SJSA1 (cell line): Measurements from ENCODE around the gene FAM47B. TPM values are rescaled to one million over a fixed set of nuclear protein-coding genes. Genes with fewer than 3 reads are reported as not detected.

Experiments used
- DNase-seq, 2 experiments: peaks; one replicate each; pipeline ENCODE4 v3.0.0-alpha.2; 2015 to 2020; ENCODE audit warnings: low spot score in 2 of 2, low read depth in 1 of 2
- H3K27ac ChIP-seq: fragments of 250-450 bp; sonication (Bioruptor Pico); 2 replicates; pipeline ENCODE4 v1.5.1; 2020; ENCODE audit warnings: mild to moderate bottlenecking, moderate library complexity
- H3K27me3 ChIP-seq: fragments of 250-450 bp; sonication (Bioruptor Pico); replicated peaks from 2 replicates; pipeline ENCODE4 v1.5.1; 2020; ENCODE audit warnings: mild to moderate bottlenecking, moderate library complexity
- H3K36me3 ChIP-seq: fragments of 250-450 bp; sonication (Bioruptor Pico); 2 replicates; pipeline ENCODE4 v1.5.1; 2020; ENCODE audit warnings: mild to moderate bottlenecking
- H3K4me1 ChIP-seq: fragments of 250-450 bp; sonication (Bioruptor Pico); replicated peaks from 2 replicates; pipeline ENCODE4 v1.6.1; 2021; ENCODE audit warnings: mild to moderate bottlenecking
- H3K4me3 ChIP-seq: fragments of 250-450 bp; sonication (Bioruptor Pico); 2 replicates; pipeline ENCODE4 v1.5.1; 2020; ENCODE audit warnings: mild to moderate bottlenecking
- H3K9me3 ChIP-seq: fragments of 250-450 bp; sonication (Bioruptor Pico); replicated peaks from 2 replicates; pipeline ENCODE4 v1.5.1; 2020; ENCODE audit warnings: mild to moderate bottlenecking
- total RNA-seq: library from RNA; depleted of rRNA; stranded (reverse); fragments of >200 nt; shearing (Covaris generic); gene quantifications from 2 replicates; pipeline ENCODE4 v1.2.3, GENCODE V29; 2014; rRNA removed

Gene FAM47B
- not detected in 2 replicates for total RNA-seq

DNA sequence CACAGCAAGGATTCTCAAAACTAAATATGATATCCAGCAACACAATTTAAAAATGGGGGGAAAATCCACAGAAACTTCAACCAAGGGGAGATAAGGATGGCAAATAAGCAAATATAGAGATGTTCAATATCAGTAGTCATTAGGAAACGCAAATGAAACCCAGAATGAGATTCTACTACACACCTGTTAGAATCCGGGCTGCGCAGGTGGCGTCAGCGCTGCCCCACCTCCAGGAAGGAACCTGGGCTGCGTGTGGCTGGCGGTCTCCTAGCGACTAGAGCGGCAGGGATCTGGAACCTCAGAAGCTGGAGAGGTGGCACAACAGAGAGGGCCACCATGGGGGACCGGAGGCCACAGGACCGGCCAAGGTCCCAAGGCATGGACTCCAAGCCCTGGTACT lies at the start of gene FAM47B:
Gene FAM47B (plus strand): TSS at position 301 of the 400 bp plus-strand sequence. CDS start 36 bp downstream, at position 337.
- Histone ChIP-seq H3K27ac (no peak within 1 kb of the TSS), H3K4me1 (no peaks in the 10 kb centered on the region)
- DNase-seq: no peak

DNA sequence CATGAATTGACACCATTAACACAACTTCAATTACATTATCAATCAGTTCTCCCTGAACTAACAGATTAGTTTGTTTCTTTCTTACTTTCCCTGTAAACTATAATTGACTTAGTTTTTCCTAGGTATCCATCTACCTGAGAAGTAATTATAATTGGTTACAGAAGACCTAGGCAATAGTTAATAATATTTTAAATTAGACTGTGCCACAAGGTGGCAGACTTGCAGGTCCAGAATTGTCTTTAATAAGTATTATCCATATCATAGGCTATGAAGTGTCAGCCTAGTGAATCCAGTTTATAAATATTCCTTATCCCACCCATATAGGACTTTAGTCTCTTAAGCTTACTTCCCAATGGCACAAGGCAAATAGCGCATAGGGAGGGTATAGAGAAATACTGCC lies 48.9 kb upstream of the FAM47B start:
- H3K9me3 ChIP-seq: no peaks in the 10 kb centered on the region
- H3K27me3 ChIP-seq: no peaks in the 10 kb centered on the region
- no peaks in the 10 kb centered on the region for H3K4me1 ChIP-seq
- DNase-seq: peak in 1 of 2 experiments; percentile 2
- H3K4me3 ChIP-seq: no peak overlapping the region
- no peak overlapping the region for H3K27ac ChIP-seq
- H3K36me3 ChIP-seq: no peaks in the 10 kb centered on the region

More for the DNA sequence above, at the start of gene FAM47B:
- H3K36me3 ChIP-seq: no peaks in the 10 kb centered on the region
- H3K4me3 ChIP-seq: no peak within 1 kb of the TSS
- no peaks in the 10 kb centered on the region for H3K9me3 ChIP-seq
- no peaks in the 10 kb centered on the region for H3K27me3 ChIP-seq

DNA sequence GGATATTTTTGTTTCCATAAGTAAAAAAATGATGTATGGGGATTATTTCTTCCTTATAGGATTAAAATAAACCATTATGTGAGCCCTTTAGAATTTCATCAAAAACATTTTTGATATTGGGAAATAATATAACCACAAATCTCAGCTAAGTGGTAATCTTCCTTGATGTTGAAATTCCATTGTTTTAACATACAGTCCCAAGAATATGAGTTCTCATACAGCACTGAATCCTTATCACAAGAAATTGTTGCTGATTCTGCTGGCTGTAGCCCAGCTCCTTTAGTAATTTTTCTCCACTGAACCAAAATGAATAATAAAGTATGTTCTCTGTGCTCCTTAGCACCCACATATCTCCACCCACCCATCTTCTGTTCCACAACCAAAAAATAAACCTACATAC lies 41.9 kb upstream of the FAM47B start:
- Histone ChIP-seq H3K27ac (no peak overlapping the region), H3K36me3 (no peaks in the 10 kb centered on the region), H3K27me3 (no peaks in the 10 kb centered on the region), H3K4me3 (no peak overlapping the region), H3K9me3 (no peaks in the 10 kb centered on the region), H3K4me1 (0 out of 2 replicates have a peak, but pooled peaks cover 3% of the 10 kb centered on the region)
- no peak for DNase-seq

DNA sequence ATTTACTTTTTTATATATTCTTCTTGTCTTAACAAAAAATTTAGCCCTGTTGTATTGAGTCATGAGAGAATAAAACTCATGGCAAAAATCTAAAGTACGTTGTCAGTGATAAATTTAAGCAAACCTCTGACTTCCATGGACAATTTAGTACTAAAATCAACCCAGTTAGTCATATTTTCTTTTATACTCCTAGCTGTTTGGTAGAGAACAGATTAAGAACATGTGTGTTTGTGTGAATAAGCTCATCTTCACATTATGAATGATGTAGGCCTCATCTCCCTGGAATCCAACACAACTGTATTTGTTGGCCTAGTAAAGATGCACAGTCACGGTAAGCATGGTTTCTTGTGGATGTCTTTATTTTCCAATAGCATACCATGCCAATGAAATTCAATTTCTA lies 40.8 kb upstream of the FAM47B start:
- Histone ChIP-seq H3K4me1 (0 out of 2 replicates have a peak, but pooled peaks cover 3% of the 10 kb centered on the region), H3K4me3 (no peak overlapping the region), H3K36me3 (no peaks in the 10 kb centered on the region), H3K9me3 (no peaks in the 10 kb centered on the region), H3K27ac (no peak overlapping the region), H3K27me3 (no peaks in the 10 kb centered on the region)
- DNase-seq: no peak

DNA sequence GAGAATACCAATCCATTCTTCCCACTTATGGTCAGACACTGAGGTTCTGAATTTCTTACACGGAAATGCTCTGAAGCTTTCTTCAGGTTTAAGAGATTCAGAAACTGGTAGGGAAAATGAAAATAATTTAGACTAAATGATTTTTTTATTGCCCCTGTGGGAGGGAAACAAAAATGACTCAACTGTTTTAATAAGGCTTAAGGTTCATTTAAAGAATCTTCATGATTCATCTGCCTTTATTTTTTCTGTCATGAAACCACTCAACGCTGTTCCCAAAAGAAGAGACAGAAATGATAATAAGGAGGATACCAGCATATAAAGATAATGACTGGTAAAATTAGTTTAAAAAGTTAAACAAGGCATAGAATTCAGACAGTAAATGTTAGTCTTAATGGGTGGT lies 39.3 kb upstream of the FAM47B start:
- Histone ChIP-seq H3K4me3 (no peak overlapping the region), H3K36me3 (no peaks in the 10 kb centered on the region), H3K27me3 (no peaks in the 10 kb centered on the region), H3K9me3 (no peaks in the 10 kb centered on the region), H3K4me1 (0 out of 2 replicates have a peak, but pooled peaks cover 3% of the 10 kb centered on the region), H3K27ac (no peak overlapping the region)
- DNase-seq: peak in 1 of 2 experiments; percentile 18

DNA sequence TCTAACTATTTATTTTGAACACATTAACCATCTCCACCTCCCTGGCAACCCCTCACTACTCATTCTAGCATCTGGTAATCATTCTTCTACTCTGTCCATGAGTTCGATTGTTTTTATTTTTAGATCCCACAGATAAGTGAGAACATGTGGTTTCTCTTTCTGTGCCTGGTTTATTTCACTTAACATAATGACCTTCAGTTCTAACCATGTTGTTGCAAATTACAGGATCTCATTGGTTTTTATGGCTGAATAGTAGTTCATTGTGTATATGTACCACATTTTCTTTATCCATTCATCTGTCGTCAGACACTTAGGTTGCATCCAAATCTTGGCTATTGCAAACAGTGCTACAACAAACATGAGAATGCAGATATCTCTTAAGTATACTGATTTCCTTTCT lies 33.4 kb upstream of the FAM47B start:
- Histone ChIP-seq H3K36me3 (no peaks in the 10 kb centered on the region), H3K9me3 (no peaks in the 10 kb centered on the region), H3K27me3 (no peaks in the 10 kb centered on the region), H3K27ac (no peak overlapping the region), H3K4me3 (no peak overlapping the region), H3K4me1 (no peaks in the 10 kb centered on the region)
- no peak for DNase-seq

DNA sequence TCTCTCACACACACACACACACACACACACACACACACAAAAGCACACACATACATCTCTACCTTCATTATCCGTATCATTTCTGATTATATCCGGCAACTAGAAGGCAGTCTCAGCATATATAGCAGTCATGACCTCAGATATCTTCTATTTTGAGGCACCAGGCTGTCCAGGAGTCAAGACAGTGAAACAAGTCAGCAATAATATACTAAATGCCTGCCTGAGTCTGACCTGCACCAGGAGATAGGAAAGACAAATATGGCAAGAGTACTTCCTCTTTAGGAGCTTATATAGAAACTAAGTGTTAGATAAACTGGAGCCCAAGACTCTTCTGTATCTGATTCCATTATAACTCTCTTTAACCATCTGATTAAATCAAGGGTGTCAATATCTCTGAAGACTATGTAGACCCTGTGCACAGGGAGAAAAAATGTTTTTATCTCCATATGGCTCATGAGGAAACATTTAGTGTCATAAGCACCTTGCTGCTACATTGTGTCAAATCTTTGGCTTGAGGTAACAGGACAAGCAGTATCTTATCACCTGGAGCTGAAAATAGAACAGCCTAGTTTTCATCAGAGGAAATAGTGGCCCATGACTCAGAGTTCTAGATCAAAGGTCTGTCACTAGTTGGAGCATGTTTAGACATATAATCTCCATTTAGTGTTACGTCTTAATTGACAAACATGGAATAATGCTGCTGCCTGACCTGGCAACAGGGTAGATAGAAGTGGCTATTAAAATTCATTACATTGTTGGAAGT lies 27.0 kb upstream of the FAM47B start:
- H3K27me3 ChIP-seq: no peaks in the 10 kb centered on the region
- H3K4me3 ChIP-seq: no peak overlapping the region
- H3K4me1 ChIP-seq: peaks cover 18% of the 10 kb centered on the region
- no peak overlapping the region for H3K27ac ChIP-seq
- H3K36me3 ChIP-seq: no peaks in the 10 kb centered on the region
- no peaks in the 10 kb centered on the region for H3K9me3 ChIP-seq
- no peak for DNase-seq

DNA sequence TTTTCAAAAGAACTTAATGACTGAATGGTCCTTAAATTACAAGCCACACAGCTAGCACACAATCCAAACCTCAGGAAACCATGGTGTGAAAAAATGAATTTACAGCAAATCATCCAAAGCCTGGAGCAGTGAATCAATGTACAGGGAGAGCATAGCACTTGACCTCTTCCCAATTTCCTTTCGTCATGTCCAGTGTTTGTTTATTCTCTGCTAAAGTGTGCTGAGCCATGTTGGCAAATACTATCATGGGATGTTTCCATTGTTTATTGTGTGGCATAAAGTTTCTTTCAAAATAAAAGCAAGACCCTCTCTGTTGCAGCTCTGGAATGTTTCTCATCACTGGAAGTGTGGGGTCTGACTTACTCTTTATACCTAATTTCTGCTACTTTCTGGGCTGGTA lies 25.4 kb upstream of the FAM47B start:
- Histone ChIP-seq H3K4me3 (no peak overlapping the region), H3K9me3 (no peaks in the 10 kb centered on the region), H3K4me1 (peaks cover 18% of the 10 kb centered on the region), H3K36me3 (no peaks in the 10 kb centered on the region), H3K27ac (no peak overlapping the region), H3K27me3 (no peaks in the 10 kb centered on the region)
- peak in 1 of 2 experiments; percentile 0 for DNase-seq

DNA sequence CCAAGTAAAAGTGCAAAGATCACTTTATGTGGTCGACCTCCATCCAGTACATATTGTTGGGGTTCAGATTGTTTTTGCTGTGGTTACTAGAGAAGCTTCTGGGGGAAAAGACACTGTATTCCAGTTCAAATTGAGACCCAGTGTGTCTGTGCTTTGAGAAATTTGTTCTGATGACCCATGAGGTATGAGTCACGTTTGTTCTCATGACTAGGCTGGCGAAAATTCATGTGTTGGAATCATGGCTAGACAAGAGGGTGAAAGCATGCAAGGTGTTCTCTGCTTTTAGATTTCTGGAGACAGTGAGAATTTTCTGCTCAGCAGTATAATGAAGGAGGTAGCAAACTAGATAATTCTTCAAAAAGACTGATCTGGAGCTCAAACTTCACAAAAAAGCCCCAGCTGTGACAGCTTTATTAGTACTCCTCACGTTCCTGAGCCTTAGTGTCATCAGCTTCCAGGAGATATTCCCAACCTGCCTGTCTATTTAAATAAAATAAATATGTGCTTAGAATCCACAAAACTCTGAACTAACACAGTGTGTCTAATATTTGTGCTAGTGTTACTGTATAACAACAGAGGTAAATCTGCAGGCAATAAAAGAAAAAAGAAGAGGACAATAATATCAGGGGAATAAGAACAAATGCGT lies 24.4 kb upstream of the FAM47B start:
- no peak overlapping the region for H3K4me3 ChIP-seq

DNA sequence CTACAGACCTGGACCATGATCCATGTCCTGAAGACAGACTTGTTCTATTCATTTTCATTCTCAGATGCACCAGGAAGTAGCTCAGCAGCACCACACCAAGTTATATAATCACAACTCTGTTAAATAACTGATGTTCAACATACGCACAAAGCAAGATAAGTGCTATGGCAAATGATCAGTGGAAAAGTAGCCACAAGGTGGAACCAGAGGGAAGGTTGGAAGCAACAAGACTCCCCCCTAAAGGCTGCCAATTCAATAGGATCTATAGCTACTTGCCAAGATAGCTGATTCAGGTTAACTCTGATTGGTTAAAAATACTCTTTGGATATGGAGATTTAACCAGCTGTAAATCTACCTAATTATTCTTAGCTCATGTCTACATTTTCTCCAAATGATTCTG lies 23.7 kb upstream of the FAM47B start:
- Histone ChIP-seq H3K4me3 (no peak overlapping the region), H3K9me3 (no peaks in the 10 kb centered on the region), H3K36me3 (no peaks in the 10 kb centered on the region), H3K4me1 (peaks cover 18% of the 10 kb centered on the region), H3K27ac (no peak overlapping the region), H3K27me3 (no peaks in the 10 kb centered on the region)
- peak in 1 of 2 experiments; percentile 22 for DNase-seq

More for the DNA sequence above, 24.4 kb upstream of the FAM47B start:
- Histone ChIP-seq H3K4me1 (peaks cover 18% of the 10 kb centered on the region), H3K27me3 (no peaks in the 10 kb centered on the region), H3K36me3 (no peaks in the 10 kb centered on the region), H3K27ac (no peak overlapping the region), H3K9me3 (no peaks in the 10 kb centered on the region)
- DNase-seq: peak in 1 of 2 experiments; percentile 9

DNA sequence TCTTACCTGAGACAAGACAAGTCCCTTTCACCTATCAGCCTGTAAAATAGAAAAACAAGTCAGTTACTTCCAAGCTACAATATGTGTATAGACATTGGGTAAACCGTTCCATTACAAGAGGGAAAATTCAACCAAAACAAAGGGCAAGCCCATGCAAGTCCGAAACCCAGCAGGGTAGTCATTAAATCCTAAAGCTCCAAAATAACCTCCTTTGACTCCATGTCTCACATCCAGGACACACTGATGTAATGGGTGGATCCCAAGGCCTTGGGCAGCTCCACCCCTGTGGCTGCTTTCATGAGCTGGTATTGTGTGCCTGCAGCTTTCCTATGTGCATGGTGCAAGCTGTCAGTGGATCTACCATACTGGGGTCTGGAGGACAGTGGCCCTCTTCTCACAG lies 14.7 kb upstream of the FAM47B start:
- Histone ChIP-seq H3K9me3 (no peaks in the 10 kb centered on the region), H3K27me3 (no peaks in the 10 kb centered on the region), H3K4me3 (no peak overlapping the region), H3K27ac (no peak overlapping the region), H3K36me3 (no peaks in the 10 kb centered on the region), H3K4me1 (no peaks in the 10 kb centered on the region)
- no peak for DNase-seq

DNA sequence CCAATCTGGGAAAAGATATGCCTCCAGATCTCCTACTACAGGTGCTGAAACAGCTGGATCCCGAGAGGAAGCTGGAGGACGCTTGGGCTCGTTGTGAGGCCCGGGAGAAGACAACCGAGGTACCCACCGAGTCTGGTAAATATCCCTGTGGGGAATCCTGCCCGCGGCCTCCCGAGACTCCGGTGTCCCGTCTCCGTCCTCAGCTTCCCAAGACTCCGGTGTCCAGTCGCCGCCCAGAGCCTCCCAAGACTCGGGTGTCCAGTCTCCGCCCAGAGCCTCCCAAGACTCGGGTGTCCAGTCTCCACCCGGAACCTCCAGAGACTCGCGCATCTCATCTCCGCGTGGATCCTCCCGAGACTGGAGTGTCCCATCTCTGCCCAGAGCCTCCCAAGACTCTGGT lies 639 bp downstream of the FAM47B start:
- Histone ChIP-seq H3K27me3 (no peaks in the 10 kb centered on the region), H3K4me3 (no peak overlapping the region), H3K36me3 (no peaks in the 10 kb centered on the region), H3K4me1 (no peaks in the 10 kb centered on the region), H3K27ac (no peak overlapping the region), H3K9me3 (no peaks in the 10 kb centered on the region)
- no peak for DNase-seq

DNA sequence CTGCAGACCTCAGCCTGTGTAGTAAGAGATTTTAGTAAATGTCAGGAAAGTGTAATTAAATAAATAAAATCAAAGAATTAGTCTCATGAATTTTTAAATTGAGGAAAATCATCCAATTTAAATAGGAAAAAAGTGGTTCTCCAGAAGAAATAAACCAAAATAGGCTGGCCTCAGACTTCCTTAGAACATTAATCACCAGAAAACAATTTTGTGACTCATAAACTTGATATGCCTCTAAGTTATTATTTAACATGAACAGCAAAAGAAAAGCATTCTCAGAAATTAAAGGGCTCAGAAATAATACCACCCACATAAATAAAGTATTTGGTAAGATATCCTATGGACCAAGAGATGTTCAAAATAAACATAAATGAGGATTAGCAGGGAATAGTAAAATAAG lies 14.3 kb downstream of the FAM47B start:
- Histone ChIP-seq H3K27me3 (no peaks in the 10 kb centered on the region), H3K9me3 (no peaks in the 10 kb centered on the region), H3K27ac (peak overlapping the region; percentile 73), H3K36me3 (no peaks in the 10 kb centered on the region), H3K4me3 (no peak overlapping the region), H3K4me1 (peaks cover 10% of the 10 kb centered on the region)
- DNase-seq: peak in 1 of 2 experiments; percentile 39

DNA sequence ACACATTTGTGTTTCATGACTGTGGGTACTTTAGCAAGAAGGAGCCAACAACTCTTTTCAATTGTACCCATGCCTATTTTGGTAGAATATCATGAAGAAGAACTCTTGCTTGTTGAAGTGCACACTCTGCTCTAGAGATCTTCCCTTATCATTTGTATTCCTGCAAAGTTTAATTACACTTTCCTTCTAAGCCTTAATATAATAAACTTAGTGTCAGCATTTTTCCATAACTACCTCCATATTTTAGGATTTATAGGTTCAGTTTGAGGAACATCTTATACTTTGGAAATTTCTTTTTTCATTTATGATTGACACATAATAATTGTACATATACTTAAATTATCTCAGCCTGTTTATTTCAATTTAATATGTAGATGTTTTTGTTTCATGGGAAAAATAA lies 19.1 kb downstream of the FAM47B start:
- no peaks in the 10 kb centered on the region for H3K36me3 ChIP-seq
- H3K27me3 ChIP-seq: no peaks in the 10 kb centered on the region
- no peak overlapping the region for H3K27ac ChIP-seq
- no peak overlapping the region for H3K4me3 ChIP-seq
- no peak for DNase-seq
- no peaks in the 10 kb centered on the region for H3K9me3 ChIP-seq
- peaks cover 6% of the 10 kb centered on the region; the same call in 1 of the 2 replicates for H3K4me1 ChIP-seq
